PC-3 (cell line): ENCODE measurements around the gene SLC2A2. TPM values are rescaled to one million over a fixed set of nuclear protein-coding genes. Genes with fewer than 3 reads are reported as not detected.

Experiments used
- ATAC-seq: fragments of 200-7000 bp; cut with Tn5 transposase; 2 replicates; pipeline ENCODE4 v1.9.1; 2020; ENCODE audit warnings: mild to moderate bottlenecking, moderate library complexity
- BruUV-seq: library from RNA; stranded (reverse); fragments of 400-500 nt; replicated peaks from 2 replicates; lab custom pipeline; 2021; lab: Mats Ljungman, UMichigan
- CTCF ChIA-PET: fragments of 300-600 bp; sonication (Branson Sonifier 250); formaldehyde crosslinking; loops from one replicate; lab custom pipeline; 2022; ENCODE audit warnings: antibody characterized with exemption; lab: Charles Lee
- POLR2A ChIA-PET: fragments of 300-600 bp; sonication (Branson Sonifier 250); formaldehyde crosslinking; loops from one replicate; lab custom pipeline; 2022; ENCODE audit warnings: antibody characterized with exemption; ENCODE audit not compliant: unreplicated experiment; lab: Charles Lee
- DNase-seq: peaks from one replicate; pipeline ENCODE4 v3.0.0-alpha.2; 2015
- H2AFZ ChIP-seq: fragments of 300-600 bp; sonication (generic); 2 replicates; pipeline ENCODE4 v1.6.0; 2016; ENCODE audit warnings: antibody characterized with exemption, low read length
- H3F3A ChIP-seq: fragments of 300-600 bp; sonication (generic); one replicate; pipeline ENCODE4 v1.6.0; 2017; ENCODE audit warnings: antibody characterized with exemption, low read length, control low read depth, mild to moderate bottlenecking; ENCODE audit not compliant: unreplicated experiment
- H3K27ac ChIP-seq: fragments of 300-600 bp; sonication (generic); 2 replicates; pipeline ENCODE4 v1.5.1; 2016; ENCODE audit warnings: mild to moderate bottlenecking, low read length
- H3K27me3 ChIP-seq: fragments of 300-600 bp; sonication (generic); 2 replicates; pipeline ENCODE4 v1.6.1; 2016; ENCODE audit warnings: low read length, mixed read lengths
- H3K36me3 ChIP-seq: fragments of 300-600 bp; sonication (generic); 2 replicates; pipeline ENCODE4 v1.6.1; 2016; ENCODE audit warnings: low read depth, mixed run types, low read length, mixed read lengths
- H3K4me1 ChIP-seq: fragments of 300-600 bp; sonication (generic); 2 replicates; pipeline ENCODE4 v1.5.1; 2016; ENCODE audit warnings: low read length; ENCODE audit not compliant: insufficient read depth
- H3K4me2 ChIP-seq: fragments of 300-600 bp; sonication (generic); 2 replicates; pipeline ENCODE4 v1.6.0; 2016; ENCODE audit warnings: low read length
- H3K4me3 ChIP-seq: fragments of 300-600 bp; sonication (generic); 2 replicates; pipeline ENCODE4 v1.5.1; 2016; ENCODE audit warnings: mild to moderate bottlenecking, low read length, mixed read lengths
- H3K79me2 ChIP-seq: fragments of 300-600 bp; sonication (generic); 2 replicates; pipeline ENCODE4 v1.6.1; 2017; ENCODE audit warnings: low read length, mixed read lengths
- H3K9ac ChIP-seq: fragments of 300-600 bp; sonication (generic); 2 replicates; pipeline ENCODE4 v1.6.0; 2016; ENCODE audit warnings: mild to moderate bottlenecking, low read length
- H3K9me2 ChIP-seq: fragments of 300-600 bp; sonication (generic); replicated peaks from 2 replicates; pipeline ENCODE4 v1.6.1; 2016; ENCODE audit warnings: mixed run types, low read length, mixed read lengths
- H3K9me3 ChIP-seq: fragments of 300-600 bp; sonication (generic); 2 replicates; pipeline ENCODE4 v1.6.1; 2016; ENCODE audit warnings: low read length, mixed read lengths
- H4K20me1 ChIP-seq: fragments of 300-600 bp; sonication (generic); 2 replicates; pipeline ENCODE4 v1.6.1; 2016; ENCODE audit warnings: low read length, mixed read lengths
- EZH2 ChIP-seq: fragments of 300-600 bp; sonication (generic); IDR thresholded peaks from one replicate; pipeline ENCODE4 v1.6.1; 2017; ENCODE audit warnings: antibody characterized with exemption, mild to moderate bottlenecking, low read length; ENCODE audit not compliant: unreplicated experiment
- EZH2phosphoT487 ChIP-seq: fragments of 300-600 bp; sonication (generic); IDR thresholded peaks from 2 replicates; pipeline ENCODE4 v1.6.1; 2018; ENCODE audit warnings: mild to moderate bottlenecking, antibody characterized with exemption, low read length, borderline replicate concordance
- intact Hi-C: fragments of 100-400 bp; cut with micrococcal nuclease; formaldehyde crosslinking; loops from 2 replicates; pipeline ENCODE4 v1.9.0; 2023
- total RNA-seq: library from RNA; depleted of rRNA; stranded (reverse); fragments of >200 nt; gene quantifications from 2 replicates; pipeline ENCODE4 v1.2.3, GENCODE V29; 2014
- TF ChIP-seq, protein P1 (sequence below): fragments of 300-600 bp; sonication (generic); conservative IDR thresholded peaks from 2 replicates; pipeline ENCODE4 v1.5.1; 2017; ENCODE audit warnings: antibody characterized with exemption, low read depth, mild to moderate bottlenecking, low read length

SLC2A2 gene
- total RNA-seq, 1 experiment from 2014 or later: not detected

DNA sequence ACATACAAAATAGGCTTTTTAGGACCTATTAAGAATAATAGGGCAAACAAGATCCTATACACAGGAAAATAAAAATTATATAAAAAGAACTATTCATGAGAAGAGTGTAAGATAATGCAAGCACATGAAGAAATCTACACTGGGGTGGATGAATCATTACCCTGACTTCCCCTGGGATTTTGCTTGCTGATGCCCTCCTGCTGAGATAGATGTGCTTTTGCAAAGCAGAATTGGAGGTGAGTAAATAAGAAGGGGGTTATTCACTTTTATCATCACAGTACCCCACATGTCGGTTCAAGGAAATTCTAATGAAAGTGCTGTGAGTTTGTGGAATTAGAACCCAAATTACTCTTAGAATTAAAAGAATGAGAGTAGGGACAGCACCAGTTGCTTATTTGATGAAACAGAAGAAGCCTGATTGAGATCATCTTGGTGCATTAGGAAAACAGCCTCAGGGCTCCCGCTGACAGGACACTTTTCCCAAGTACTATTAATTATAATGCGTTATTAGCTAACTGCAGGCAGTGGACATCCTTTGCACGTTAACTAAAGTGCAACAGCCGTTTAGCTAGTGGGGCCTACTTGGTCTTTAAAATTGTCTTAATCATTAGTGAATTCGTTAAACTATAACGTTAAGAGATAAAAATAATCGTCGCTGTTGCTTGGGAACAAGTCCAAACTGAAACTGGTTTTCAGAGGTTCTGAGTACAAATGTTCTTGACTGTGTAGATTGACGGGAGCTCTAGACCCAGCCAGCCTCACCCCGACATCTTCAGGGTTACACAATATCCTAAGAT lies 48.4 kb downstream of the SLC2A2 start:
- BruUV-seq: no TSS peak
- H3K4me2 ChIP-seq: no peak overlapping the region
- no peaks in the 10 kb centered on the region for H4K20me1 ChIP-seq
- CTCF ChIA-PET: no interaction called here
- no peaks in the 10 kb centered on the region for H3K79me2 ChIP-seq
- H3K9me3 ChIP-seq: no peaks in the 10 kb centered on the region
- H3K4me1 ChIP-seq: no peaks in the 10 kb centered on the region
- H2AFZ ChIP-seq: no peak overlapping the region
- H3K9me2 ChIP-seq: no peaks in the 10 kb centered on the region
- POLR2A ChIA-PET: no interaction called here
- no peaks in the 10 kb centered on the region for H3F3A ChIP-seq
- H3K36me3 ChIP-seq: no peaks in the 10 kb centered on the region
- no peak for ATAC-seq
- no peaks in the 10 kb centered on the region for H3K27me3 ChIP-seq
- no peak overlapping the region for H3K9ac ChIP-seq
- TF ChIP-seq EZH2phosphoT487 (no peak), EZH2 (no peak)
- TF ChIP-seq, protein P1, sequence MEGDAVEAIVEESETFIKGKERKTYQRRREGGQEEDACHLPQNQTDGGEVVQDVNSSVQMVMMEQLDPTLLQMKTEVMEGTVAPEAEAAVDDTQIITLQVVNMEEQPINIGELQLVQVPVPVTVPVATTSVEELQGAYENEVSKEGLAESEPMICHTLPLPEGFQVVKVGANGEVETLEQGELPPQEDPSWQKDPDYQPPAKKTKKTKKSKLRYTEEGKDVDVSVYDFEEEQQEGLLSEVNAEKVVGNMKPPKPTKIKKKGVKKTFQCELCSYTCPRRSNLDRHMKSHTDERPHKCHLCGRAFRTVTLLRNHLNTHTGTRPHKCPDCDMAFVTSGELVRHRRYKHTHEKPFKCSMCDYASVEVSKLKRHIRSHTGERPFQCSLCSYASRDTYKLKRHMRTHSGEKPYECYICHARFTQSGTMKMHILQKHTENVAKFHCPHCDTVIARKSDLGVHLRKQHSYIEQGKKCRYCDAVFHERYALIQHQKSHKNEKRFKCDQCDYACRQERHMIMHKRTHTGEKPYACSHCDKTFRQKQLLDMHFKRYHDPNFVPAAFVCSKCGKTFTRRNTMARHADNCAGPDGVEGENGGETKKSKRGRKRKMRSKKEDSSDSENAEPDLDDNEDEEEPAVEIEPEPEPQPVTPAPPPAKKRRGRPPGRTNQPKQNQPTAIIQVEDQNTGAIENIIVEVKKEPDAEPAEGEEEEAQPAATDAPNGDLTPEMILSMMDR: no peak
- intact Hi-C loops: no loop called here
- DNase-seq: no peak
- H3K27ac ChIP-seq: no peak overlapping the region
- no peak overlapping the region for H3K4me3 ChIP-seq

GRCh38 chr3:170976190-170976519 lies 50.4 kb downstream of the SLC2A2 start:
- H3K27ac ChIP-seq: no peak overlapping the region

More at GRCh38 chr3:170976190-170976519, 50.4 kb downstream of the SLC2A2 start:
- BruUV-seq: no TSS peak
- Histone ChIP-seq H3K4me1 (no peaks in the 10 kb centered on the region), H3K9me2 (no peaks in the 10 kb centered on the region), H3K36me3 (no peaks in the 10 kb centered on the region), H2AFZ (no peak overlapping the region), H3K4me2 (no peak overlapping the region), H3K9me3 (no peaks in the 10 kb centered on the region), H3F3A (no peaks in the 10 kb centered on the region), H4K20me1 (no peaks in the 10 kb centered on the region), H3K27me3 (no peaks in the 10 kb centered on the region), H3K9ac (no peak overlapping the region), H3K79me2 (no peaks in the 10 kb centered on the region), H3K4me3 (no peak overlapping the region)
- TF ChIP-seq EZH2 (no peak), EZH2phosphoT487 (no peak)
- TF ChIP-seq, protein P1: no peak
- POLR2A ChIA-PET: no interaction called here
- intact Hi-C loops: no loop called here
- ATAC-seq (no peak), DNase-seq (no peak)
- CTCF ChIA-PET: no interaction called here
